Right renal pelvis (tissue), 4 donors: ENCODE measurements around the gene PACS2. TPM values are rescaled to one million over a fixed set of nuclear protein-coding genes. Genes with fewer than 3 reads are reported as not detected.
"Not testable (repeated sequence)": the region's sequence is repeated elsewhere in the genome, so short reads cannot be mapped to it uniquely, and the experiment has no call there.

Experiments used
- DNase-seq, 4 donors: peaks; one replicate each; pipeline ENCODE4 v3.0.0-alpha.2; 2013; ENCODE audit warnings: low read depth in 4 of 4, low spot score in 3 of 4, missing footprints in 1 of 4
- polyA plus RNA-seq, 4 donors: library from polyadenylated mRNA; unstranded; fragments of 120-200 nt; gene quantifications; one replicate each; pipeline ENCODE4 v1.2.1, GENCODE V29; 2013; ENCODE audit not compliant: insufficient read length in 4 of 4

Gene PACS2
- polyA plus RNA-seq, result 10 to 100 TPM; 59.3 to 72.4 (median 62.6) TPM

GRCh38 chr14:105314287-105315200 lies at the start of gene PACS2:
TSS of gene PACS2 (plus strand) at chr14:105314748. CDS start at chr14:105314919, 171 bp downstream.
- DNase-seq, result peak in 3 of 4 donors; percentile 78 to 87 (median 82)

GRCh38 chr14:105267820-105268548 lies 46.6 kb upstream of the PACS2 start:
- DNase-seq, result no peak

GRCh38 chr14:105268736-105269354 lies 45.7 kb upstream of the PACS2 start:
- DNase-seq, result no peak

- no peak for DNase-seq
These were observed 45.1 kb upstream of the PACS2 start for GRCh38 chr14:105269405-105269804.

DNA sequence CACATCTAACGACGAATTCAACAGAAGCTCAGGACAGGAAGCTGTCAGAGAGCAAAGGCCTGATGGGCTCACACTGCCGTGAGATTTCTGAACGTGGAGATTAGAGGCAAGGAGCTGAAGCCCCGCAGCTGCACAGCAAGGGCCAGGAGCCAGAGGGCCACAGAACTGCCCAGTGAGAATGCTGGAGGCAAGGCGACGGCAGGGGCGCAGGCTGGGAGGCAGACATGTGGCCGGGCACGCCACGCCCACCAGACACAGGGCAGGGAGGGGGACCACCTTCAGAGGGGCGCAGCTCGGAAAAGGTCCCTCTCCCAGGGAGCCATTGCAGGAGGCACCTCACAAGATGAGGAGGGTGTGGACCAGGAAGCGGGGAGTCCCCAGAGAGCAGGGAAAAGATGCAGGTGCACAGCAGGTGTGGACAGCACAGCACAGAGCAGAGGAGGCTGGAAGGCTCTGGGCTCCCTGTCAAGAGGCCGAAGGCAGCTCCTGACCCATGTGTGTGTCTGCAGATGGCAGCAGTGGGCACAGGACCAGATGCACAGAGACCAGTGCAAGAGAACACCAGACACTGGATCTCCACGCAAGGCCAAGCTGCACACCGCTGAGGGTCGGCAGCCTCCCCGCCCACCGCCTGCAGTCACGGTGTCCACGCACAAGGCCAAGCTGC lies 43.2 kb upstream of the PACS2 start:
- DNase-seq, result no peak

GRCh38 chr14:105272623-105273022 lies 41.9 kb upstream of the PACS2 start:
- no peak for DNase-seq

DNA sequence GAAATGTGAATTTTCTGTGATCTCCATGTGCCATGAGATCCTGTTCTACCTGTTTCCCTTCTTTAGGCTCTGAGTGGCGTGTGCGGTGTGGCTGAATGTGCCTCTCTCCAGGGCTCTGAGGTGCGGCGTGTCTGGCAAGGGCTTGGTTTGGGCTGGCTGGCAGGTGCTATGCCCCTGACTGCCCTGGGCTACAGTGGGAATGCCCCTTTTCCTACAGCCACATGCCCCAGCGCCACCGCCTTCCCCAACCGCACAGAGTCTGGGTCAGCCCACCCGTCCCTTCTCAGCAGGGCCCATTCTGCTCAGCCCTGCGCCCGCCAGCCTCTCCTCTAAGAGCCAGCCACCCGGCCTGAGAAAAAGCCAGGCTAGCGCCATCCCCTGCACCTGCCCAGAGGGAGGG lies 41.5 kb upstream of the PACS2 start:
- DNase-seq, result no peak

DNA sequence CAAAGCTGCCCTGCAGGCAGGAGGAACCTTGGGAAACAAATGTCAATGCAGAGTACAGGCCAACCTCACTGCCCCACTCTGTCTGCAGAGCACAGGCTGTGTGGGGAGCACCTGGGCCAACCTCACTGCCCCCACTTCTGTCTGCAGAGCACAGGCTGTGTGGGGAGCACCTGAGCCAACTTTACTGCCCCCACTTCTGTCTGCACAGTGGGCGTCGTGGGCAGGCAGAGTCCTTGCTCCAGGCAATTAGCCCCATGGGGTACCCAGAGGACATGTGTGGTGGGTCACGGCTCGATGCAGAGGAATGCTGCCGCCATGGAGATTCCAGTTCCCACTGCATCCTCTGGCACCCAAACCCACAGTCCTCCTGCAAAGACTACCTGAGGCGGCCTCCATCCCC lies 39.9 kb upstream of the PACS2 start:
- DNase-seq, result no peak

GRCh38 chr14:105275267-105275946 lies 39.1 kb upstream of the PACS2 start:
- no peak for DNase-seq

GRCh38 chr14:105277448-105277847 lies 37.1 kb upstream of the PACS2 start:
- not testable (repeated sequence) for DNase-seq

- no peak for DNase-seq
These were observed 34.7 kb upstream of the PACS2 start for GRCh38 chr14:105279642-105280361.

GRCh38 chr14:105280525-105280924 lies 34.0 kb upstream of the PACS2 start:
- no peak for DNase-seq

DNA sequence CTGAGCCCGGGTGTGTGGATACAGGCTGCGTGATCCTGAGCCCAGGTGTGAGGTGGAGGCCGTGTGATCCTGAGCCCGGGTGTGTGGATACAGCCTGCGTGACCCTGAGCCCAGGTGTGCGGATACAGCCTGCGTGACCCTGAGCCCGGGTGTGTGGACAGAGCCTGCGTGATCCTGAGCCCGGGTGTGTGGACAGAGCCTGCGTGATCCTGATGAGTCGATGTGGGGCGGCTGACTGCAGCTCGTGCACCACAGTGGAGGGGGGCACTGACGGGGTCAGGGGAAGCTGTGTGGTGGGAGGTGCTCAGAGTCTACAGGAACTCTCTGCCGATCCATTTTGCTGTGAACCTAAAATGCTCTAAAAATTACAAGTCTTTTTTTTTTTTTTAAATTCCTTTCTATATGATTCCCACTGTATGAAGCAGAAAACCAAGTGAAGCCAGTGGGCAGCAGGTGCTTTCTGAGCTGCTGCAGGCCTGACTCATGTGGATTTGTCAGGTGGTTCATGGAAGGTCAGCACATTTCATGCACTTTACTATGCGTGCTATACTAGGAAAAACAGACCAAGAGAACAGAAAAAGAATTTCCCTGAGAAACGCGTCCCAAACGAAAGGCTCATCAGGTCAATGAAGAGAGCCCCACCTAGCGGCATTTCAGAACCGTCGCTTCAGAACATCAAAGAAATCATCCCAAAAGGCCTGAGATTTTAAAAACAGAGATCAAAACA lies 33.0 kb upstream of the PACS2 start:
- peak in 2 of 4 donors; percentile 30 to 44 for DNase-seq

DNA sequence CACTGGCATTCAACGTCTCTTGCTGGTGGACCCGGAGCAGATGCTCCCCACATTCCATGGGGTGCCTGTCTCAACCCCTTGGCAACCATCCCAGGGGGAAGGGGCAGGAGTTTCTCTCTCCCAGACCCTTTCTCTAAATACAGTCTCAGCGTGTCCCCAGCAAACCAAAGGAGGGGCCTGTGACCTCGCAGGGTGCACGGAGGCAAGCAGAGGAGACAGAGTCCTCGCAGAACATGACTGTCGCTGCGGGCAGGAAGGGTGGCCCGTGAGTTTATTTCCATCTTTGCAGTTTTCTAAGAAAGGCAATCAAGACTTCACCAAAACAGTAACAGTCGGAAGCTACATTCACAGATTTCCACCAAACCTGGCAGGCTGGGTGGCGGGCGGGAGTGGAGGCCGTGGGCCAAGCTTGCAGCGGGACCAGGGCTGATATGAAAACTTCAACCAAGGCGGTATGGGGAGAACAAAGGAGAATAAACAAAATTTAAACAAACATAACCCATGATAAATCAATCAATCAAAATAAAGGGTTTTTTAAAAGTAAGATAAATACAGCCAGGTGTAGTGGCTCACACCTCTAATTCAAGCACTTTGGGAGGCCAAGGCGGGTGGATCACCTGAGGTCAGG lies 32.3 kb upstream of the PACS2 start:
- no peak for DNase-seq

GRCh38 chr14:105283028-105283427 lies 31.5 kb upstream of the PACS2 start:
- no peak for DNase-seq

- no peak for DNase-seq
These were observed 30.6 kb upstream of the PACS2 start for GRCh38 chr14:105283899-105284298.

- no peak for DNase-seq
These were observed 29.4 kb upstream of the PACS2 start for GRCh38 chr14:105285174-105285573.

DNA sequence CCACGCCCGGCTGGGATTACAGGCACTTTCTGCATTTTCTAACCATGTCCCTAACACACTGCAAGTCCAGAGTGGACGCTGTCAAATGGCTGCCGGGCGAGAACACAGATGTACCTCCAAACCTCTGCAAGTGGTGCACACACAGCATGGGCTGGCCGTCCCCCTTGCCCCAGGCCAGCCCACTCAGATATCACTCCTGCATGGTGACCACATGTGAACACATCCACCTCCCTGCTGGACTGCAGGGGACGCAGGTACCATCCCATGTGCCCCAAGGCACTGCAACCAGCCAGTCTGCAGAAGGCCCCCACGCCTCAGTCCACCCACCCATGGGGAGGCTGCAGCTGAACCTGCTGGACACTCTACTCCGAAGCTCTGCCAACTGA lies 27.8 kb upstream of the PACS2 start:
- no peak for DNase-seq
